ACC112 (cell line): ENCODE data around the gene GRIP2.

ENCODE experiments used
- H2AFZ ChIP-seq: fragments of 200-600 bp; sonication (generic); one replicate; pipeline ENCODE4 v1.6.0; 2017; ENCODE audit warnings: antibody characterized with exemption, low read length; ENCODE audit not compliant: unreplicated experiment
- H3K27ac ChIP-seq: fragments of 200-600 bp; sonication (generic); 2 replicates; pipeline ENCODE4 v1.5.1; 2014; ENCODE audit warnings: low read depth, mild to moderate bottlenecking, antibody characterized with exemption, low read length, moderate library complexity
- H3K27me3 ChIP-seq: fragments of 200-600 bp; sonication (generic); 2 replicates; pipeline ENCODE4 v1.6.1; 2014; ENCODE audit warnings: mild to moderate bottlenecking, antibody characterized with exemption, low read length, moderate library complexity, mixed read lengths; ENCODE audit not compliant: insufficient read depth
- H3K36me3 ChIP-seq: fragments of 200-600 bp; sonication (generic); 2 replicates; pipeline ENCODE4 v1.6.1; 2016; ENCODE audit warnings: mild to moderate bottlenecking, antibody characterized with exemption, low read length, moderate library complexity, mixed read lengths; ENCODE audit not compliant: insufficient read depth
- H3K4me1 ChIP-seq: fragments of 200-600 bp; sonication (generic); one replicate; pipeline ENCODE4 v1.6.1; 2016; ENCODE audit warnings: low read length, mixed read lengths; ENCODE audit not compliant: insufficient read depth, unreplicated experiment, control insufficient read depth
- H3K4me3 ChIP-seq: fragments of 200-600 bp; sonication (generic); 2 replicates; pipeline ENCODE4 v1.5.1; 2014; ENCODE audit warnings: mild to moderate bottlenecking, low read depth, low read length
- H3K79me2 ChIP-seq: fragments of 200-600 bp; sonication (generic); one replicate; pipeline ENCODE4 v1.6.0; 2016; ENCODE audit warnings: low read length; ENCODE audit not compliant: control insufficient read depth, unreplicated experiment, insufficient read depth

Gene GRIP2

GRCh38 chr3:14475621-14476020 is 64.5 kb downstream of the GRIP2 start:
- Histone ChIP-seq H3K4me1 (peaks cover 30% of the 10 kb centered on the region), H2AFZ (no peak overlapping the region), H3K27me3 (no peaks in the 10 kb centered on the region), H3K27ac (no peak overlapping the region), H3K4me3 (no peak overlapping the region), H3K36me3 (peaks cover 11% of the 10 kb centered on the region; the same call in 1 of the 2 replicates), H3K79me2 (no peaks in the 10 kb centered on the region)

GRCh38 chr3:14474363-14475081 is 65.6 kb downstream of the GRIP2 start:
- Histone ChIP-seq H3K36me3 (peaks cover 11% of the 10 kb centered on the region; the same call in 1 of the 2 replicates), H3K4me1 (peaks cover 25% of the 10 kb centered on the region), H3K79me2 (no peaks in the 10 kb centered on the region), H3K4me3 (no peak overlapping the region), H3K27ac (no peak overlapping the region), H3K27me3 (no peaks in the 10 kb centered on the region), H2AFZ (no peak overlapping the region)

GRCh38 chr3:14473411-14473891 is 66.7 kb downstream of the GRIP2 start:
- Histone ChIP-seq H3K36me3 (peaks cover 10% of the 10 kb centered on the region; the same call in 1 of the 2 replicates), H3K4me3 (no peak overlapping the region), H2AFZ (no peak overlapping the region), H3K27ac (peak overlapping the region; percentile 95), H3K79me2 (no peaks in the 10 kb centered on the region), H3K4me1 (peaks cover 25% of the 10 kb centered on the region), H3K27me3 (no peaks in the 10 kb centered on the region)

- peak overlapping the region; percentile 95 for H3K27ac ChIP-seq
- peaks cover 4% of the 10 kb centered on the region; the same call in 1 of the 2 replicates for H3K36me3 ChIP-seq
- H2AFZ ChIP-seq: no peak overlapping the region
Measured at GRCh38 chr3:14472471-14473351, 67.4 kb downstream of the GRIP2 start.

GRCh38 chr3:14471690-14472089 is 68.5 kb downstream of the GRIP2 start:
- Histone ChIP-seq H3K4me1 (peaks cover 25% of the 10 kb centered on the region), H3K27me3 (no peaks in the 10 kb centered on the region), H3K4me3 (no peak overlapping the region), H3K27ac (peak overlapping the region; percentile 95), H2AFZ (no peak overlapping the region), H3K36me3 (peaks cover 4% of the 10 kb centered on the region; the same call in 1 of the 2 replicates), H3K79me2 (no peaks in the 10 kb centered on the region)

More at GRCh38 chr3:14472471-14473351, 67.4 kb downstream of the GRIP2 start:
- peaks cover 25% of the 10 kb centered on the region for H3K4me1 ChIP-seq
- H3K4me3 ChIP-seq: peak overlapping the region; percentile 40; the same call in 1 of the 2 replicates
- no peaks in the 10 kb centered on the region for H3K79me2 ChIP-seq
- H3K27me3 ChIP-seq: no peaks in the 10 kb centered on the region

- H3K79me2 ChIP-seq: no peaks in the 10 kb centered on the region
- no peak overlapping the region for H3K4me3 ChIP-seq
- H3K27me3 ChIP-seq: no peaks in the 10 kb centered on the region
- peaks cover 25% of the 10 kb centered on the region for H3K4me1 ChIP-seq
- H2AFZ ChIP-seq: no peak overlapping the region
- H3K36me3 ChIP-seq: peaks cover 2% of the 10 kb centered on the region; the same call in 1 of the 2 replicates
- H3K27ac ChIP-seq: peak overlapping the region; percentile 95; the same call in 1 of the 2 replicates
Measured at GRCh38 chr3:14471016-14471415, 69.1 kb downstream of the GRIP2 start.

- Histone ChIP-seq H3K36me3 (no peaks in the 10 kb centered on the region), H3K79me2 (no peaks in the 10 kb centered on the region), H3K27me3 (no peaks in the 10 kb centered on the region)
Measured at GRCh38 chr3:14470461-14470860, 69.7 kb downstream of the GRIP2 start.

GRCh38 chr3:14468621-14468981 is 71.5 kb downstream of the GRIP2 start:
- Histone ChIP-seq H3K27ac (no peak overlapping the region), H3K4me3 (no peak overlapping the region), H3K79me2 (no peaks in the 10 kb centered on the region), H2AFZ (no peak overlapping the region), H3K36me3 (no peaks in the 10 kb centered on the region; the same call in 1 of the 2 replicates), H3K4me1 (peaks cover 25% of the 10 kb centered on the region), H3K27me3 (no peaks in the 10 kb centered on the region)

More at GRCh38 chr3:14470461-14470860, 69.7 kb downstream of the GRIP2 start:
- Histone ChIP-seq H3K27ac (no peak overlapping the region), H2AFZ (no peak overlapping the region), H3K4me1 (peaks cover 25% of the 10 kb centered on the region), H3K4me3 (no peak overlapping the region)

GRCh38 chr3:14467814-14468620 is 72.1 kb downstream of the GRIP2 start:
- H2AFZ ChIP-seq: no peak overlapping the region
- H3K79me2 ChIP-seq: no peaks in the 10 kb centered on the region
- H3K4me3 ChIP-seq: no peak overlapping the region
- no peaks in the 10 kb centered on the region for H3K27me3 ChIP-seq
- no peak overlapping the region for H3K27ac ChIP-seq
- no peaks in the 10 kb centered on the region; the same call in 1 of the 2 replicates for H3K36me3 ChIP-seq
- peaks cover 19% of the 10 kb centered on the region for H3K4me1 ChIP-seq
